ENCODE results near the gene EEFSEC.

- TF ChIP-seq POLR2A (IDR thresholded peaks at IDR 0.05; ENCODE audit: control extremely low read depth in 1 of 2, low read depth in 2 of 2, low read length in 2 of 2) (no peak), CTCF (IDR thresholded peaks at IDR 0.05; ENCODE audit: control extremely low read depth in 1 of 3, insufficient read depth in 1 of 3, low read depth in 1 of 3, low read length in 3 of 3) (no peak), SUZ12 (IDR thresholded peaks at IDR 0.05; ENCODE audit: low read length) (no peak)
Observed at GRCh38 chr3:128275316-128276145, 122.2 kb downstream of the EEFSEC start.
